IMR-90 (cell line): Measurements from ENCODE around the gene RPS6KA4. TPM values are rescaled to one million over a fixed set of nuclear protein-coding genes. Genes with fewer than 3 reads are reported as not detected.

Experiments
- ATAC-seq: fragments of 200-7000 bp; cut with Tn5 transposase; 2 replicates; pipeline ENCODE4 v1.9.1; 2020; ENCODE audit warnings: low read depth, mild to moderate bottlenecking, moderate library complexity
- BruUV-seq: library from RNA; stranded (reverse); fragments of 400-500 nt; replicated peaks from 2 replicates; lab custom pipeline; 2021; lab: Mats Ljungman, UMichigan
- CTCF ChIA-PET: fragments of 300-600 bp; formaldehyde crosslinking; extraction: SDS; loops from one replicate; lab custom pipeline; 2021; ENCODE audit warnings: antibody characterized with exemption; lab: Yijun Ruan, JAX
- POLR2A ChIA-PET: fragments of 300-600 bp; sonication (Branson Sonifier 250); formaldehyde crosslinking; loops from one replicate; lab custom pipeline; 2022; ENCODE audit warnings: antibody characterized with exemption; ENCODE audit not compliant: unreplicated experiment; lab: Charles Lee
- DNase-seq: peaks from one replicate; pipeline ENCODE4 v3.0.0; 2013
- H2AFZ ChIP-seq: replicated peaks from 2 replicates; pipeline ENCODE3; 2013; ENCODE audit warnings: low read length, mild to moderate bottlenecking; ENCODE audit not compliant: poor library complexity
- H2AK5ac ChIP-seq: 2 replicates; pipeline ENCODE4 v1.6.1; 2013; ENCODE audit warnings: low read depth, low read length, inconsistent platforms
- H2AK9ac ChIP-seq: replicated peaks from 2 replicates; pipeline ENCODE3; 2013; ENCODE audit warnings: mild to moderate bottlenecking, low read depth, low read length, moderate library complexity; ENCODE audit not compliant: poor library complexity
- H2BK120ac ChIP-seq: 2 replicates; pipeline ENCODE4 v1.6.1; 2013; ENCODE audit warnings: low read depth, low read length, inconsistent platforms
- H2BK15ac ChIP-seq: 3 replicates; pipeline ENCODE4 v1.6.1; 2013; ENCODE audit warnings: low read depth, low read length, inconsistent platforms
- H2BK20ac ChIP-seq: 2 replicates; pipeline ENCODE4 v1.6.1; 2013; ENCODE audit warnings: low read depth, mild to moderate bottlenecking, inconsistent platforms, low read length, moderate library complexity
- H2BK5ac ChIP-seq: 2 replicates; pipeline ENCODE4 v1.6.1; 2013; ENCODE audit warnings: mild to moderate bottlenecking, low read depth, low read length, inconsistent platforms; ENCODE audit not compliant: poor library complexity, severe bottlenecking
- H3K14ac ChIP-seq: replicated peaks from 2 replicates; pipeline ENCODE4 v1.6.1; 2013; ENCODE audit warnings: low read depth, low read length, inconsistent platforms
- H3K18ac ChIP-seq: 2 replicates; pipeline ENCODE4 v1.6.1; 2013; ENCODE audit warnings: low read depth, low read length, control low read depth
- H3K23ac ChIP-seq: 2 replicates; pipeline ENCODE4 v1.6.1; 2013; ENCODE audit warnings: low read depth, low read length, inconsistent platforms
- H3K27ac ChIP-seq: 2 replicates; pipeline ENCODE4 v1.5.1; 2013; ENCODE audit warnings: mild to moderate bottlenecking, control low read depth, low read length; ENCODE audit not compliant: insufficient read depth
- H3K27me3 ChIP-seq: 2 replicates; pipeline ENCODE4 v1.6.1; 2013; ENCODE audit warnings: low read length; ENCODE audit not compliant: control insufficient read depth, insufficient read depth
- H3K36me3 ChIP-seq: 2 replicates; pipeline ENCODE4 v1.6.1; 2013; ENCODE audit warnings: low read length, mixed read lengths; ENCODE audit not compliant: control insufficient read depth, insufficient read depth
- H3K4ac ChIP-seq: 2 replicates; pipeline ENCODE4 v1.6.1; 2013; ENCODE audit warnings: low read depth, low read length, inconsistent platforms
- H3K4me1 ChIP-seq: 2 replicates; pipeline ENCODE4 v1.6.1; 2013; ENCODE audit warnings: low read length, mixed read lengths; ENCODE audit not compliant: control insufficient read depth, insufficient read depth
- H3K4me2 ChIP-seq: 2 replicates; pipeline ENCODE4 v1.6.1; 2013; ENCODE audit warnings: low read depth, mild to moderate bottlenecking, control low read depth, low read length, moderate library complexity
- H3K4me3 ChIP-seq: 2 replicates; pipeline ENCODE4 v1.5.1; 2013; ENCODE audit warnings: low read depth, mild to moderate bottlenecking, control low read depth, low read length, moderate library complexity; ENCODE audit not compliant: insufficient read depth
- H3K56ac ChIP-seq: 2 replicates; pipeline ENCODE4 v1.6.1; 2013; ENCODE audit warnings: low read length, inconsistent platforms; ENCODE audit not compliant: insufficient read depth; ENCODE audit errors: extremely low read depth
- H3K79me1 ChIP-seq, 2 experiments: 2 replicates each; pipeline ENCODE4 v1.6.1; 2013; ENCODE audit warnings: low read length in 2 of 2, inconsistent platforms in 1 of 2, low read depth in 1 of 2
- H3K9ac ChIP-seq: 2 replicates; pipeline ENCODE4 v1.6.1; 2013; ENCODE audit warnings: low read depth, low read length, control low read depth
- H3K9me1 ChIP-seq: 2 replicates; pipeline ENCODE4 v1.6.1; 2013; ENCODE audit warnings: low read length, inconsistent platforms; ENCODE audit not compliant: insufficient read depth
- H3K9me3 ChIP-seq: 2 replicates; pipeline ENCODE4 v1.6.1; 2013; ENCODE audit warnings: low read length; ENCODE audit not compliant: control insufficient read depth, insufficient read depth
- H4K20me1 ChIP-seq: 2 replicates; pipeline ENCODE4 v1.6.1; 2013; ENCODE audit warnings: low read length, inconsistent platforms; ENCODE audit not compliant: insufficient read depth
- H4K5ac ChIP-seq: 2 replicates; pipeline ENCODE4 v1.6.1; 2013; ENCODE audit warnings: mild to moderate bottlenecking, low read depth, low read length, control low read depth
- H4K8ac ChIP-seq, 2 experiments: 2 replicates each; pipeline ENCODE4 v1.6.1; 2013; ENCODE audit warnings: low read depth in 2 of 2, low read length in 2 of 2, control low read depth in 1 of 2, inconsistent platforms in 1 of 2
- H4K91ac ChIP-seq: 2 replicates; pipeline ENCODE4 v1.6.1; 2013; ENCODE audit warnings: low read depth, low read length, inconsistent platforms; ENCODE audit not compliant: insufficient read depth
- CHD1 ChIP-seq: IDR thresholded peaks from 2 replicates; pipeline ENCODE4 v1.6.1; 2012; ENCODE audit warnings: low read depth, low read length, improper control_type of control experiment
- FOS ChIP-seq: fragments of 150-350 bp; IDR thresholded peaks from 2 replicates; pipeline ENCODE4 v1.6.1; 2016; ENCODE audit warnings: low read depth, low read length
- POLR2A ChIP-seq: IDR thresholded peaks from 2 replicates; pipeline ENCODE4 v1.6.1; 2012; ENCODE audit warnings: mild to moderate bottlenecking, low read depth, low read length
- USF2 ChIP-seq: fragments of 150-350 bp; IDR thresholded peaks from 2 replicates; pipeline ENCODE4 v1.6.1; 2017; ENCODE audit warnings: mild to moderate bottlenecking, antibody characterized with exemption, low read length, low read depth
- WGBS, 2 experiments: methylation state at CpG; one replicate each; pipeline versions ENCODE4 v1.1.5 to v1.1.7; 2013; ENCODE audit warnings: missing lambda C conversion rate in 2 of 2; ENCODE audit not compliant: insufficient read length in 1 of 2; ENCODE audit errors: extremely low coverage in 2 of 2; 5-methylcytosine and 5-hydroxymethylcytosine counted together
- dilution Hi-C: fragments of 300-500 bp; cut with HindIII; formaldehyde crosslinking; loops from one replicate; pipeline ENCODE4 v1.14.3; 2018; ENCODE audit warnings: low sequenced_read_pairs; ENCODE audit not compliant: unreplicated experiment
- in situ Hi-C: fragments of 300-500 bp; cut with MboI; formaldehyde crosslinking; loops from 3 replicates; pipeline ENCODE4 v1.14.3; 2019; ENCODE audit warnings: low sequenced_read_pairs, inconsistent platforms, mixed read lengths
- intact Hi-C: fragments of 100-400 bp; cut with micrococcal nuclease; formaldehyde crosslinking; loops from 2 replicates; pipeline ENCODE4 v1.10.0; 2022
- polyA plus RNA-seq, 3 experiments: library from polyadenylated mRNA; depleted of rRNA; stranded (reverse); fragments of >200 nt; gene quantifications; 2 replicates each; pipeline ENCODE4 v1.2.3, GENCODE V29; 2012; ENCODE audit warnings: low replicate concordance in 1 of 3
- total RNA-seq: library from RNA; depleted of rRNA; stranded (reverse); fragments of >200 nt; gene quantifications from 2 replicates; pipeline ENCODE4 v1.2.3, GENCODE V29; 2012
- TF ChIP-seq, protein P1 (sequence below): fragments of 150-350 bp; IDR thresholded peaks from 2 replicates; pipeline ENCODE4 v1.6.1; 2016; ENCODE audit warnings: low read depth, mild to moderate bottlenecking, low read length, moderate library complexity, borderline replicate concordance

Gene RPS6KA4
- total and polyA plus RNA-seq, 2 of the 4 experiments (the other 2 are of a cell fraction): 38.8 to 52.9 TPM

DNA sequence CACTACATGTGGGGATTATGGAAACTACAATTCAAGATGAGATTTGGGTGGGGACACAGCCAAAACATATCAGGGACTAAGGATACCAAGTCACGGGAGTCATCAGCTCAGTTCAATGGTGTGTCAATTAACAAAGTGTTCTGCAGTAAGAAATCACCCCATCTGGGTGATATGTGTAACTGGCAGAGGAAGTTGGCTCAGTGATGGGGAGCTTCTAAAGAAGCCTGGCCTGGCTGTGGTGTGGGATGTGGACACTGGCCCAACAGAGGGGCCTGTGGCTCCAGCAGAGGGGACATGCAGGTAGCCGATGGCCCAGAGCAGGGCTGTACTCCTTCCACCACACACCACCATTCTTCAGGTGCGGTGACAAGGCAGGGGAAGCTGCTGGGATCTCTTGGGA, 31.6 kb downstream of the RPS6KA4 start:
- Histone ChIP-seq H4K8ac (no peak overlapping the region), H2AK9ac (no peak overlapping the region), H2AFZ (no peak overlapping the region), H3K9ac (no peak overlapping the region), H2BK120ac (no peak overlapping the region), H3K79me1 (no peaks in the 10 kb centered on the region), H3K27me3 (peaks cover 44% of the 10 kb centered on the region), H2BK5ac (no peak overlapping the region), H3K36me3 (no peaks in the 10 kb centered on the region), H3K56ac (no peak overlapping the region), H3K23ac (no peak overlapping the region), H3K4ac (no peak overlapping the region), H4K5ac (no peak overlapping the region), H4K20me1 (no peaks in the 10 kb centered on the region), H3K9me3 (peaks cover 3% of the 10 kb centered on the region), H2BK15ac (no peak overlapping the region), H3K14ac (no peak overlapping the region), H3K27ac (no peak overlapping the region), H2BK20ac (no peak overlapping the region), H3K4me1 (no peaks in the 10 kb centered on the region), H3K4me2 (no peak overlapping the region), H3K18ac (no peak overlapping the region), H3K9me1 (0 out of 2 replicates have a peak, but pooled peaks cover 3% of the 10 kb centered on the region), H3K4me3 (no peak overlapping the region), H2AK5ac (no peak overlapping the region), H4K91ac (no peak overlapping the region)
- dilution Hi-C loops (no loop called here), in situ Hi-C loops (no loop called here), intact Hi-C loops (no loop called here)
- BruUV-seq: no TSS peak
- no CpG with 5 or more reads among the region's 3 CpGs for WGBS, 2 experiments
- DNase-seq: no peak
- ChIA-PET CTCF (no interaction called here), POLR2A (no interaction called here)
- ATAC-seq: no peak
- TF ChIP-seq FOS (no peak), POLR2A (no peak), USF2 (no peak), CHD1 (no peak)
- TF ChIP-seq, protein P1, sequence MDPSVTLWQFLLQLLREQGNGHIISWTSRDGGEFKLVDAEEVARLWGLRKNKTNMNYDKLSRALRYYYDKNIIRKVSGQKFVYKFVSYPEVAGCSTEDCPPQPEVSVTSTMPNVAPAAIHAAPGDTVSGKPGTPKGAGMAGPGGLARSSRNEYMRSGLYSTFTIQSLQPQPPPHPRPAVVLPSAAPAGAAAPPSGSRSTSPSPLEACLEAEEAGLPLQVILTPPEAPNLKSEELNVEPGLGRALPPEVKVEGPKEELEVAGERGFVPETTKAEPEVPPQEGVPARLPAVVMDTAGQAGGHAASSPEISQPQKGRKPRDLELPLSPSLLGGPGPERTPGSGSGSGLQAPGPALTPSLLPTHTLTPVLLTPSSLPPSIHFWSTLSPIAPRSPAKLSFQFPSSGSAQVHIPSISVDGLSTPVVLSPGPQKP: no peak
